HCT116 (cell line): ENCODE data around the gene CCDC124. TPM values are rescaled to one million over a fixed set of nuclear protein-coding genes. Genes with fewer than 3 reads are reported as not detected.

Experiments used
- ATAC-seq: fragments of 200-7000 bp; cut with Tn5 transposase; 2 replicates; pipeline ENCODE4 v1.9.1; 2020; ENCODE audit warnings: mild to moderate bottlenecking, moderate library complexity
- BruUV-seq: library from RNA; stranded (reverse); fragments of 400-500 nt; replicated peaks from 2 replicates; lab custom pipeline; 2021; lab: Mats Ljungman, UMichigan
- CTCF ChIA-PET: fragments of 300-600 bp; sonication (Branson Sonifier 250); formaldehyde crosslinking; loops from one replicate; lab custom pipeline; 2021; ENCODE audit warnings: antibody characterized with exemption; lab: Charles Lee
- POLR2A ChIA-PET: fragments of 300-600, 350-600 bp; sonication (Branson Sonifier 250); formaldehyde crosslinking; loops from one replicate; lab custom pipeline; 2021; ENCODE audit warnings: antibody characterized with exemption; lab: Charles Lee
- RAD21 ChIA-PET, 2 experiments: fragments of 300-600 bp; sonication (Branson Sonifier 250); formaldehyde crosslinking; loops; one replicate each; lab custom pipeline; 2023; ENCODE audit warnings: low total read pairs in 2 of 2; ENCODE audit not compliant: uncharacterized antibody in 2 of 2, unreplicated experiment in 2 of 2, low non-redundant PET in 1 of 2; lab: Charles Lee
- DNase-seq: peaks from one replicate; pipeline ENCODE4 v3.0.0-alpha.2; 2010; ENCODE audit warnings: low read depth, low spot score
- H2AFZ ChIP-seq: fragments of 200-600 bp; shearing (Covaris generic), sonication (generic); 2 replicates; pipeline ENCODE4 v1.6.1; 2017; ENCODE audit warnings: low read depth, mixed run types, mixed read lengths, antibody characterized with exemption, low read length; ENCODE audit not compliant: poor library complexity, severe bottlenecking
- H3K27ac ChIP-seq: 2 replicates; pipeline ENCODE4 v1.5.1; 2012; ENCODE audit warnings: low read depth, low read length
- H3K27me3 ChIP-seq: fragments of 200-600 bp; sonication (generic); 2 replicates; pipeline ENCODE4 v1.6.1; 2016; ENCODE audit warnings: mixed run types, low read length, mixed read lengths; ENCODE audit not compliant: insufficient read depth
- H3K36me3 ChIP-seq, 2 experiments: fragments of 200-500 bp in 1 of 2; fragments of 200-600 bp in 1 of 2; sonication (Bioruptor generic) in 1 of 2; sonication (generic) in 1 of 2; 2 replicates each; pipeline versions ENCODE4 v1.5.1 to v1.6.1; 2014 to 2016; ENCODE audit warnings: low read length in 2 of 2, inconsistent platforms in 1 of 2, mixed read lengths in 1 of 2, mixed run types in 1 of 2; ENCODE audit not compliant: insufficient read depth in 2 of 2, control insufficient read depth in 1 of 2
- H3K4me1 ChIP-seq, 2 experiments: fragments of 200-600 bp in 1 of 2; sonication (generic) in 1 of 2; 2 replicates each; pipeline versions ENCODE4 v1.5.1 to v1.6.1; 2012 to 2017; ENCODE audit warnings: low read length in 2 of 2, inconsistent platforms in 1 of 2, mild to moderate bottlenecking in 1 of 2, mixed read lengths in 1 of 2, mixed run types in 1 of 2, moderate library complexity in 1 of 2; ENCODE audit not compliant: insufficient read depth in 2 of 2, control insufficient read depth in 1 of 2
- H3K4me2 ChIP-seq: fragments of 200-600 bp; sonication (generic); 2 replicates; pipeline ENCODE4 v1.6.1; 2017; ENCODE audit warnings: mixed run types, low read length, mixed read lengths
- H3K4me3 ChIP-seq, 2 experiments: fragments of 200-600 bp in 1 of 2; sonication (generic) in 1 of 2; replicated peaks in 1 of 2; 2 replicates each; pipeline ENCODE4 v1.5.1; 2011 to 2016; ENCODE audit warnings: low read length in 2 of 2, control low read depth in 1 of 2, low read depth in 1 of 2, mild to moderate bottlenecking in 1 of 2, mixed read lengths in 1 of 2, mixed run types in 1 of 2
- H3K79me2 ChIP-seq: fragments of 200-600 bp; sonication (generic); 2 replicates; pipeline ENCODE4 v1.6.1; 2017; ENCODE audit warnings: mild to moderate bottlenecking, mixed run types, low read length, moderate library complexity, mixed read lengths; ENCODE audit not compliant: insufficient read depth
- H3K9ac ChIP-seq: fragments of 200-600 bp; sonication (generic); 2 replicates; pipeline ENCODE4 v1.6.1; 2016; ENCODE audit warnings: low read length, mixed read lengths
- H3K9me2 ChIP-seq: fragments of 200-600 bp; sonication (generic), shearing (Covaris generic); 2 replicates; pipeline ENCODE4 v1.6.1; 2017; ENCODE audit warnings: mixed run types, mild to moderate bottlenecking, moderate library complexity; ENCODE audit not compliant: insufficient read depth
- H3K9me3 ChIP-seq, 2 experiments: fragments of 200-500 bp in 1 of 2; fragments of 200-600 bp in 1 of 2; sonication (Bioruptor generic) in 1 of 2; sonication (generic) in 1 of 2; 2 replicates each; pipeline ENCODE4 v1.6.1; 2014 to 2017; ENCODE audit warnings: low read length in 2 of 2, mixed read lengths in 2 of 2, inconsistent platforms in 1 of 2, low read depth in 1 of 2, mild to moderate bottlenecking in 1 of 2, mixed run types in 1 of 2, moderate library complexity in 1 of 2; ENCODE audit not compliant: control insufficient read depth in 1 of 2, insufficient read depth in 1 of 2
- H4K20me1 ChIP-seq: fragments of 200-600 bp; sonication (generic), shearing (Covaris generic); 2 replicates; pipeline ENCODE4 v1.6.1; 2017; ENCODE audit warnings: mixed run types, mild to moderate bottlenecking, moderate library complexity; ENCODE audit not compliant: insufficient read depth
- ATF3 ChIP-seq: IDR thresholded peaks from 2 replicates; pipeline ENCODE4 v1.6.1; 2012
- CEBPB ChIP-seq: IDR thresholded peaks from 2 replicates; pipeline ENCODE4 v1.6.1; 2012; ENCODE audit warnings: low read depth
- ELF1 ChIP-seq: IDR thresholded peaks from 2 replicates; pipeline ENCODE4 v1.6.1; 2012; ENCODE audit warnings: low read depth, borderline replicate concordance
- FOSL1 ChIP-seq: IDR thresholded peaks from 2 replicates; pipeline ENCODE4 v1.6.1; 2012; ENCODE audit warnings: low read depth
- JUND ChIP-seq: IDR thresholded peaks from 2 replicates; pipeline ENCODE4 v1.6.1; 2012
- SIN3A ChIP-seq: IDR thresholded peaks from 2 replicates; pipeline ENCODE4 v1.6.1; 2012; ENCODE audit warnings: low read depth
- SP1 ChIP-seq: IDR thresholded peaks from 2 replicates; pipeline ENCODE4 v1.6.1; 2012; ENCODE audit warnings: low read depth
- SRF ChIP-seq: IDR thresholded peaks from 2 replicates; pipeline ENCODE4 v1.6.1; 2012; ENCODE audit warnings: low read depth
- YY1 ChIP-seq: IDR thresholded peaks from 2 replicates; pipeline ENCODE4 v1.6.1; 2011; ENCODE audit warnings: low read length, low read depth, moderate library complexity, mild to moderate bottlenecking; ENCODE audit not compliant: insufficient replicate concordance; ENCODE audit errors: extremely low read depth
- ZFX ChIP-seq: fragments of 450-650 bp; IDR thresholded peaks from 2 replicates; pipeline ENCODE4 v1.6.1; 2017
- ZNF274 ChIP-seq: fragments of 200-500 bp; sonication (Bioruptor generic); IDR thresholded peaks from 2 replicates; pipeline ENCODE4 v1.6.1; 2014; ENCODE audit warnings: mild to moderate bottlenecking, low read depth, low read length, inconsistent platforms
- intact Hi-C: fragments of 100-400 bp; cut with micrococcal nuclease; formaldehyde crosslinking; loops from 2 replicates; pipeline ENCODE4 v1.10.0; 2022
- total RNA-seq: library from RNA; stranded (reverse); gene quantifications from one replicate; pipeline ENCODE4 v1.2.1, GENCODE V29; 2021; ENCODE audit not compliant: unreplicated experiment
- TF ChIP-seq, protein P1 (sequence below): IDR thresholded peaks from 2 replicates; pipeline ENCODE4 v1.6.1; 2012; ENCODE audit warnings: low read depth
- TF ChIP-seq, protein P2 (sequence below), 3 experiments: fragments of 200-600 bp in 1 of 3; sonication (generic) in 1 of 3; IDR thresholded peaks in 2 of 3; conservative IDR thresholded peaks in 1 of 3; 2 replicates each; pipeline ENCODE4 v1.5.1; 2012 to 2017; ENCODE audit warnings: low read depth in 2 of 3, low read length in 2 of 3, antibody characterized with exemption in 1 of 3, borderline replicate concordance in 1 of 3, control low read depth in 1 of 3, mild to moderate bottlenecking in 1 of 3, mixed read lengths in 1 of 3, mixed run types in 1 of 3, moderate library complexity in 1 of 3; ENCODE audit not compliant: insufficient read depth in 1 of 3

CCDC124 gene
- total RNA-seq, 1 experiment from 2014 or later: 177 TPM

DNA sequence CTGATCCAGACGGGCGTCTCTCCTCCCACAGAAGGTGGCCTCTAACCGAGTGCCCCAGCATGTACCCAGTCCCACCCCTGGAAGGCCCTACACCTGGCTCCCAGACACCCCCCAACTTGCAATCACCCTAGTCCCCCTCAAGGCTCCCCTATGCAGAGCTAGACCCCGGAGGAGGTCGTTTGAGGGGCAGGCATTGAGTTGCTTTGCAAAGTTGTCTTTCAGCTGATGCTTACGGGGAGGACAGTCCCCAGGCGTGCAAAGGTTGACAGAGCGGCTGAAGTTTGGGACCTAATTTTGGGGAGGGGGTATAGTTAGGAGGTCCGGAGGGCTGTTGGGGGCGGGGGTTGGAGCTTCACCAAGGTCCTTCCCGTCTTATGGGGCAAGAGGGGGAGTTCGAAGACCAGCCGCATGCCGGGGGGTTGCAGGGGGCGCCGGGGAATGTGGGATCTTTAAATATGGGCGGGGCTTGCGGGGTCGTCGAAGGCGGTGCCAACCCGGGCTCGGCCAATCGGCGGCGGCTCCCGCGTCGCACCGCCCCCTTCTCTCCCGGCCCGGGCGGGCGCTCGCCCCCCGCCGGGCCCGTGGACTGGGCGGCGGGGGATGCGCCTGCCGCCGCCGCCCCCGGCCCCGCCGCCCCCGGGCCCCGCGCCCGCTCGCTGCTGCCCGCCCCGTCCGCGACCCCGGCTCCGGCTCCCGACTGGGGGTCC is 33.9 kb downstream of the CCDC124 start, which contains the start of gene KCNN1:
TSS of gene KCNN1 (plus strand) at position 558 of the 707 bp plus-strand sequence. CDS start 6,782 bp downstream, outside the sequence.
- ATAC-seq (peak; percentile 52), DNase-seq (no peak)
- TF ChIP-seq FOSL1: no peak
- TF ChIP-seq JUND: no peak
- TF ChIP-seq, protein P1, sequence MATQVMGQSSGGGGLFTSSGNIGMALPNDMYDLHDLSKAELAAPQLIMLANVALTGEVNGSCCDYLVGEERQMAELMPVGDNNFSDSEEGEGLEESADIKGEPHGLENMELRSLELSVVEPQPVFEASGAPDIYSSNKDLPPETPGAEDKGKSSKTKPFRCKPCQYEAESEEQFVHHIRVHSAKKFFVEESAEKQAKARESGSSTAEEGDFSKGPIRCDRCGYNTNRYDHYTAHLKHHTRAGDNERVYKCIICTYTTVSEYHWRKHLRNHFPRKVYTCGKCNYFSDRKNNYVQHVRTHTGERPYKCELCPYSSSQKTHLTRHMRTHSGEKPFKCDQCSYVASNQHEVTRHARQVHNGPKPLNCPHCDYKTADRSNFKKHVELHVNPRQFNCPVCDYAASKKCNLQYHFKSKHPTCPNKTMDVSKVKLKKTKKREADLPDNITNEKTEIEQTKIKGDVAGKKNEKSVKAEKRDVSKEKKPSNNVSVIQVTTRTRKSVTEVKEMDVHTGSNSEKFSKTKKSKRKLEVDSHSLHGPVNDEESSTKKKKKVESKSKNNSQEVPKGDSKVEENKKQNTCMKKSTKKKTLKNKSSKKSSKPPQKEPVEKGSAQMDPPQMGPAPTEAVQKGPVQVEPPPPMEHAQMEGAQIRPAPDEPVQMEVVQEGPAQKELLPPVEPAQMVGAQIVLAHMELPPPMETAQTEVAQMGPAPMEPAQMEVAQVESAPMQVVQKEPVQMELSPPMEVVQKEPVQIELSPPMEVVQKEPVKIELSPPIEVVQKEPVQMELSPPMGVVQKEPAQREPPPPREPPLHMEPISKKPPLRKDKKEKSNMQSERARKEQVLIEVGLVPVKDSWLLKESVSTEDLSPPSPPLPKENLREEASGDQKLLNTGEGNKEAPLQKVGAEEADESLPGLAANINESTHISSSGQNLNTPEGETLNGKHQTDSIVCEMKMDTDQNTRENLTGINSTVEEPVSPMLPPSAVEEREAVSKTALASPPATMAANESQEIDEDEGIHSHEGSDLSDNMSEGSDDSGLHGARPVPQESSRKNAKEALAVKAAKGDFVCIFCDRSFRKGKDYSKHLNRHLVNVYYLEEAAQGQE: no peak
- TF ChIP-seq YY1: no peak
- no peak for TF ChIP-seq SIN3A
- no peak for TF ChIP-seq ATF3
- TF ChIP-seq, protein P2, sequence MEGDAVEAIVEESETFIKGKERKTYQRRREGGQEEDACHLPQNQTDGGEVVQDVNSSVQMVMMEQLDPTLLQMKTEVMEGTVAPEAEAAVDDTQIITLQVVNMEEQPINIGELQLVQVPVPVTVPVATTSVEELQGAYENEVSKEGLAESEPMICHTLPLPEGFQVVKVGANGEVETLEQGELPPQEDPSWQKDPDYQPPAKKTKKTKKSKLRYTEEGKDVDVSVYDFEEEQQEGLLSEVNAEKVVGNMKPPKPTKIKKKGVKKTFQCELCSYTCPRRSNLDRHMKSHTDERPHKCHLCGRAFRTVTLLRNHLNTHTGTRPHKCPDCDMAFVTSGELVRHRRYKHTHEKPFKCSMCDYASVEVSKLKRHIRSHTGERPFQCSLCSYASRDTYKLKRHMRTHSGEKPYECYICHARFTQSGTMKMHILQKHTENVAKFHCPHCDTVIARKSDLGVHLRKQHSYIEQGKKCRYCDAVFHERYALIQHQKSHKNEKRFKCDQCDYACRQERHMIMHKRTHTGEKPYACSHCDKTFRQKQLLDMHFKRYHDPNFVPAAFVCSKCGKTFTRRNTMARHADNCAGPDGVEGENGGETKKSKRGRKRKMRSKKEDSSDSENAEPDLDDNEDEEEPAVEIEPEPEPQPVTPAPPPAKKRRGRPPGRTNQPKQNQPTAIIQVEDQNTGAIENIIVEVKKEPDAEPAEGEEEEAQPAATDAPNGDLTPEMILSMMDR (IDR thresholded peaks at IDR 0.05 in 2 of 3, conservative IDR thresholded peaks at IDR 0.05 in 1 of 3; ENCODE audit: borderline replicate concordance in 1 of 3, insufficient read depth in 1 of 3, low read depth in 2 of 3, low read length in 2 of 3): no peak
- no peak for TF ChIP-seq SRF
- TF ChIP-seq ELF1: no peak
- TF ChIP-seq SP1: no peak
- no peak for TF ChIP-seq ZNF274
- TF ChIP-seq CEBPB: no peak
- no peak for TF ChIP-seq ZFX
- Histone ChIP-seq H2AFZ (no peak within 1 kb of the TSS), H3K9me3 (no peaks in the 10 kb centered on the region), H3K79me2 (no peaks in the 10 kb centered on the region), H3K36me3 (no peaks in the 10 kb centered on the region), H3K27me3 (no peaks in the 10 kb centered on the region), H4K20me1 (no peaks in the 10 kb centered on the region), H3K9ac (no peak within 1 kb of the TSS), H3K4me1 (peaks cover 0 to 10% of the 10 kb centered on the region in 2 experiments; a peak in 2 of 4 replicates), H3K4me2 (peak within 1 kb of the TSS; percentile 28; the same call in 1 of the 2 replicates), H3K27ac (no peak within 1 kb of the TSS), H3K4me3 (no peak within 1 kb of the TSS), H3K9me2 (no peaks in the 10 kb centered on the region)
- POLR2A ChIA-PET: no interaction called here
- CTCF ChIA-PET: no interaction called here
- RAD21 ChIA-PET: no interaction called here
- intact Hi-C loops: no loop called here
- BruUV-seq: no TSS peak
